OCI-LY1 (cell line): ENCODE results near the gene GPR183.

Experiments used
- H2AFZ ChIP-seq: fragments of 200-600 bp; sonication (generic), shearing (Covaris generic); 2 replicates; pipeline ENCODE4 v1.6.0; 2014; ENCODE audit warnings: antibody characterized with exemption, mild to moderate bottlenecking, low read length
- H3F3A ChIP-seq: fragments of 200-600 bp; sonication (generic), shearing (Covaris generic); 2 replicates; pipeline ENCODE4 v1.6.0; 2014; ENCODE audit warnings: mild to moderate bottlenecking, antibody characterized with exemption, low read length, moderate library complexity; ENCODE audit not compliant: insufficient read depth
- H3K27ac ChIP-seq: fragments of 200-600 bp; sonication (generic); 2 replicates; pipeline ENCODE4 v1.5.1; 2014; ENCODE audit warnings: low read length, mixed run types, mild to moderate bottlenecking, low read depth; ENCODE audit not compliant: poor library complexity, severe bottlenecking
- H3K27me3 ChIP-seq: fragments of 200-600 bp; sonication (generic); 2 replicates; pipeline ENCODE4 v1.6.0; 2014; ENCODE audit warnings: antibody characterized with exemption, mild to moderate bottlenecking, low read length, moderate library complexity; ENCODE audit not compliant: insufficient read depth
- H3K36me3 ChIP-seq: fragments of 200-600 bp; sonication (generic); 2 replicates; pipeline ENCODE4 v1.6.1; 2014; ENCODE audit warnings: mild to moderate bottlenecking, antibody characterized with exemption, low read length, moderate library complexity, mixed read lengths; ENCODE audit not compliant: insufficient read depth
- H3K4me1 ChIP-seq: fragments of 200-600 bp; sonication (generic); 2 replicates; pipeline ENCODE4 v1.5.1; 2014; ENCODE audit warnings: mild to moderate bottlenecking, low read length, moderate library complexity; ENCODE audit not compliant: insufficient read depth, severe bottlenecking
- H3K4me2 ChIP-seq: fragments of 200-600 bp; sonication (generic), shearing (Covaris generic); 2 replicates; pipeline ENCODE4 v1.6.1; 2014; ENCODE audit warnings: low read length
- H3K4me3 ChIP-seq: fragments of 200-600 bp; sonication (generic); 2 replicates; pipeline ENCODE4 v1.5.1; 2014; ENCODE audit warnings: low read length, low read depth, mild to moderate bottlenecking, mixed read lengths; ENCODE audit not compliant: poor library complexity, severe bottlenecking
- H3K79me2 ChIP-seq: fragments of 200-600 bp; shearing (Covaris generic); 2 replicates; pipeline ENCODE4 v1.6.1; 2016; ENCODE audit warnings: mixed run types, low read length, mixed read lengths; ENCODE audit not compliant: insufficient read depth
- H3K9ac ChIP-seq: fragments of 200-600 bp; sonication (generic), shearing (Covaris generic); 2 replicates; pipeline ENCODE4 v1.6.1; 2014; ENCODE audit warnings: mild to moderate bottlenecking, low read length, mixed read lengths
- H3K9me2 ChIP-seq: fragments of 200-600 bp; sonication (generic), shearing (Covaris generic); 2 replicates; pipeline ENCODE4 v1.6.1; 2014; ENCODE audit warnings: low read depth, mild to moderate bottlenecking, low read length, mixed read lengths
- H3K9me3 ChIP-seq: fragments of 200-600 bp; shearing (Covaris generic); 2 replicates; pipeline ENCODE4 v1.6.1; 2014; ENCODE audit warnings: low read length, mixed read lengths
- H4K20me1 ChIP-seq: fragments of 200-600 bp; sonication (generic), shearing (Covaris generic); 2 replicates; pipeline ENCODE4 v1.6.0; 2016; ENCODE audit warnings: mild to moderate bottlenecking, low read length; ENCODE audit not compliant: insufficient read depth
- EZH2 ChIP-seq: fragments of 200-600 bp; sonication (generic), shearing (Covaris generic); IDR thresholded peaks from 2 replicates; pipeline ENCODE4 v1.8.0; 2017; ENCODE audit warnings: borderline replicate concordance, mixed run types, mild to moderate bottlenecking, antibody characterized with exemption, low read length, moderate library complexity, mixed read lengths
- TF ChIP-seq, protein P1 (sequence below): fragments of 200-600 bp; sonication (generic), shearing (Covaris generic); IDR thresholded peaks from 2 replicates; pipeline ENCODE4 v1.5.1; 2017; ENCODE audit warnings: mild to moderate bottlenecking, antibody characterized with exemption, low read length, moderate library complexity, mixed read lengths

The GPR183 gene

DNA sequence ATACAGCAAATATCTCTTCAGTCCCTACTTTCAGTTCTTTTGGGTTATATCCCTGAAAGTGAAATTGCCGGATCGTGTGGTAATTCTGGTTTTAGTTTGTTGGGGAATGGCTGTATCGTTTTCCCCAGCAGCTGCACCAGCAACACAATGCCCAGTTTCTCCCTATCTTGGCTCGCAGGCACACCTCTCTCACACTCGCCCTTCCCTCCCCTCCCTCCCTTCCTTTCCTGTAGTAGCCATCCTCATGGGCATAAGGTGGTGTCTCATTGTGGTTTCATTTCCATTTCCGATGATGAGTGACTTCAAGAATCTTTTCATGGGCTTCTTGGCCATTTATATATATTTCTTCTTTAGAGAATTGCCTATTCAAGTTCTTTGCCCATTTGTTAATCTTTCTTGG is 40.4 kb downstream of the GPR183 start:
- no peak overlapping the region for H3K4me3 ChIP-seq
- H3K27ac ChIP-seq: no peak overlapping the region
- no peak overlapping the region for H2AFZ ChIP-seq
- no peaks in the 10 kb centered on the region for H3K27me3 ChIP-seq
- no peaks in the 10 kb centered on the region for H3K9me2 ChIP-seq
- H3K4me2 ChIP-seq: no peak overlapping the region
- no peaks in the 10 kb centered on the region for H3K79me2 ChIP-seq
- TF ChIP-seq, protein P1, sequence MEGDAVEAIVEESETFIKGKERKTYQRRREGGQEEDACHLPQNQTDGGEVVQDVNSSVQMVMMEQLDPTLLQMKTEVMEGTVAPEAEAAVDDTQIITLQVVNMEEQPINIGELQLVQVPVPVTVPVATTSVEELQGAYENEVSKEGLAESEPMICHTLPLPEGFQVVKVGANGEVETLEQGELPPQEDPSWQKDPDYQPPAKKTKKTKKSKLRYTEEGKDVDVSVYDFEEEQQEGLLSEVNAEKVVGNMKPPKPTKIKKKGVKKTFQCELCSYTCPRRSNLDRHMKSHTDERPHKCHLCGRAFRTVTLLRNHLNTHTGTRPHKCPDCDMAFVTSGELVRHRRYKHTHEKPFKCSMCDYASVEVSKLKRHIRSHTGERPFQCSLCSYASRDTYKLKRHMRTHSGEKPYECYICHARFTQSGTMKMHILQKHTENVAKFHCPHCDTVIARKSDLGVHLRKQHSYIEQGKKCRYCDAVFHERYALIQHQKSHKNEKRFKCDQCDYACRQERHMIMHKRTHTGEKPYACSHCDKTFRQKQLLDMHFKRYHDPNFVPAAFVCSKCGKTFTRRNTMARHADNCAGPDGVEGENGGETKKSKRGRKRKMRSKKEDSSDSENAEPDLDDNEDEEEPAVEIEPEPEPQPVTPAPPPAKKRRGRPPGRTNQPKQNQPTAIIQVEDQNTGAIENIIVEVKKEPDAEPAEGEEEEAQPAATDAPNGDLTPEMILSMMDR: no peak
- TF ChIP-seq EZH2: no peak
- H3K9ac ChIP-seq: no peak overlapping the region
- no peaks in the 10 kb centered on the region for H3K9me3 ChIP-seq
- peaks cover 4% of the 10 kb centered on the region; the same call in 1 of the 2 replicates for H3F3A ChIP-seq
- H3K36me3 ChIP-seq: peaks cover 2% of the 10 kb centered on the region; the same call in 1 of the 2 replicates
- H4K20me1 ChIP-seq: no peaks in the 10 kb centered on the region
- peaks cover 39% of the 10 kb centered on the region for H3K4me1 ChIP-seq

DNA sequence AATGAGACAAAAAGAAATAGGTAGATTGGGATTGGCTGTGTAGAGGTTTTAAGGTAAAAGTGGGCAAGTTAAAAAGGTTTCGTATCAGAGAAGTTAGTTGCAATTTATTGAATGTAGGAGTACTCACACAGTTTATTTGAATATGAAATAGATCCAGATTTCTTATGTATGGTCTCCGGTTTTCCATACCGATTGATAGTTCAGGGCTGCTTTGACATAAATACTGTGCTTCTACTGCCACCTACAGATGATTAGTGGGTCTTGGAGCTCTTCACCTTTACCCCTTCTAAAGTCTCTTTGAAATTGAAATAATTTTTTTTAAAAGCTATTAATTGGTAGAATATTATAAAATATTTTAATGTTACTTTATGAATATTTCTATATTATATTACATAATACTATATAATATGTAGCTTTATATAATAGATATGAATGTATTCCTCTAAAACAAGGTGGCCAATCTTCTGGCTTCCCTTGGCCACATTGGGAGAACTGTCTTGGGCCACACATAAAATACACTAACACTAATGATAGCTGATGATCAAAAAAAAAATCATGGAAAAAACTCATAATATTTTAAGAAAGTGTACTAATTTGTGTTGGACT is 41.3 kb downstream of the GPR183 start:
- TF ChIP-seq, protein P1: peak; percentile 82
- no peak for TF ChIP-seq EZH2
- H3K27me3 ChIP-seq: no peaks in the 10 kb centered on the region
- no peak overlapping the region for H3K4me3 ChIP-seq
- H3F3A ChIP-seq: peaks cover 4% of the 10 kb centered on the region; the same call in 1 of the 2 replicates
- no peak overlapping the region for H3K9ac ChIP-seq
- no peak overlapping the region for H2AFZ ChIP-seq
- no peaks in the 10 kb centered on the region for H3K9me3 ChIP-seq
- no peak overlapping the region for H3K4me2 ChIP-seq
- H3K9me2 ChIP-seq: no peaks in the 10 kb centered on the region
- H3K79me2 ChIP-seq: no peaks in the 10 kb centered on the region
- H3K27ac ChIP-seq: no peak overlapping the region
- H3K36me3 ChIP-seq: no peaks in the 10 kb centered on the region
- H4K20me1 ChIP-seq: no peaks in the 10 kb centered on the region
- H3K4me1 ChIP-seq: peaks cover 39% of the 10 kb centered on the region

DNA sequence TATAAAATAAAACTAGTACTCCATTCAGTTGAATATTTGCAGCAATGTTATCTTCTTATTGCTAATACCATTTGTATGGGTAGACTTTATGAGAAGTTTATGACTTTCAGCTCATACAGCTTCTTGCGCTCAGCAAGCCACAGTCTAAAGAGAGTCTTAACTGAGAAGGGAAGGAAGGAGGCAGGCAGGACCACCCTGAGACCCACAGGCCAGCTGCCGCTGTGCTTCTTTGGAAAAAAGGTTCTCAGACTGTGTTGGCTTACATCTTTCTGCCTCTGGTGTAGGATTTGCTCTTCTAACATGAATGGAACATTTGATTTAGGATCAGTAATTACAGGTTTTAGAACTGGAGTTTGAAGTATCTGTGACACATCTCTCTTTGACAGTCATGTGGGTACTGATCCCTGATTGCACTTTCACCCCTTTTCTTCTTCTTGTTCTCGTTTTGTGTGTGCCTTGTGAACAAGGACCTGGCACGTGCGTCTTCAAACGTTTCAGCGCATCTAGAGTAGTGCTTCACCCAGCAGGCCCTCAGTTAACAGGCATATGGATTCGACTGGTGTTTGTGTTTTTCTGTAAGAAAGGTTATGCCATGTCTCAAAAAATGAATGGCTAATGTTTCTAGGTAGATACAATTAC is 41.9 kb downstream of the GPR183 start:
- no peak overlapping the region for H2AFZ ChIP-seq
- no peak overlapping the region for H3K4me2 ChIP-seq
- H4K20me1 ChIP-seq: no peaks in the 10 kb centered on the region
- no peak overlapping the region for H3K9ac ChIP-seq
- peaks cover 39% of the 10 kb centered on the region for H3K4me1 ChIP-seq
- peak overlapping the region; percentile 8 for H3K27ac ChIP-seq
- H3K27me3 ChIP-seq: no peaks in the 10 kb centered on the region
- H3K36me3 ChIP-seq: no peaks in the 10 kb centered on the region
- no peaks in the 10 kb centered on the region for H3K79me2 ChIP-seq
- H3K9me3 ChIP-seq: no peaks in the 10 kb centered on the region
- H3K9me2 ChIP-seq: no peaks in the 10 kb centered on the region
- peaks cover 4% of the 10 kb centered on the region; the same call in 1 of the 2 replicates for H3F3A ChIP-seq
- H3K4me3 ChIP-seq: no peak overlapping the region
- TF ChIP-seq, protein P1: no peak
- TF ChIP-seq EZH2: no peak
